T-helper 22 cell (primary cell): ENCODE data around the gene EMC10.
A peak's percentile ranks its signal among the peaks of the same experiment; 100 is the strongest.

Experiments used
- DNase-seq: peaks from one replicate; pipeline ENCODE4 v3.0.0-alpha.2; 2020; ENCODE audit warnings: low read depth

Gene EMC10

GRCh38 chr19:50497022-50497405 lies 20.7 kb downstream of the EMC10 start:
- no peak for DNase-seq

- no peak for DNase-seq
These were observed 22.1 kb downstream of the EMC10 start for GRCh38 chr19:50498219-50499056.

GRCh38 chr19:50500060-50500752 lies 23.9 kb downstream of the EMC10 start:
- no peak for DNase-seq

- DNase-seq, result no peak
These were observed 24.4 kb downstream of the EMC10 start for GRCh38 chr19:50500753-50501151.

- no peak for DNase-seq
These were observed 24.9 kb downstream of the EMC10 start for GRCh38 chr19:50501186-50501567.

GRCh38 chr19:50501568-50502475 lies 25.5 kb downstream of the EMC10 start:
- no peak for DNase-seq

GRCh38 chr19:50505856-50506611 lies 29.7 kb downstream of the EMC10 start:
- no peak for DNase-seq

- DNase-seq, result no peak
These were observed 30.4 kb downstream of the EMC10 start for GRCh38 chr19:50506700-50507099.

GRCh38 chr19:50507376-50507775 lies 31.1 kb downstream of the EMC10 start:
- DNase-seq, result no peak

GRCh38 chr19:50508843-50509190 lies 32.5 kb downstream of the EMC10 start:
- no peak for DNase-seq

- DNase-seq, result no peak
These were observed 33.1 kb downstream of the EMC10 start for GRCh38 chr19:50509366-50509765.

GRCh38 chr19:50510121-50510670 lies 33.9 kb downstream of the EMC10 start:
- no peak for DNase-seq

- DNase-seq, result no peak
These were observed 34.4 kb downstream of the EMC10 start for GRCh38 chr19:50510700-50511068.

GRCh38 chr19:50511069-50511822 lies 34.9 kb downstream of the EMC10 start, which contains the start of gene JOSD2:
TSS of gene JOSD2 (minus strand) at chr19:50511191. CDS start at chr19:50510431, 760 bp downstream.
- DNase-seq, result peak; percentile 97

- DNase-seq, result no peak
These were observed 36.0 kb downstream of the EMC10 start for GRCh38 chr19:50512112-50512998.

- DNase-seq, result no peak
These were observed 36.9 kb downstream of the EMC10 start for GRCh38 chr19:50512999-50513745.

- no peak for DNase-seq
These were observed 37.5 kb downstream of the EMC10 start, which contains the start of gene ASPDH for GRCh38 chr19:50513746-50514345. TSS of gene ASPDH (minus strand) at chr19:50513913. CDS start at chr19:50513823, 90 bp downstream.
